Superior temporal gyrus (tissue), 1 donor: ENCODE results near the gene PAQR7.
"Not testable (repeated sequence)": the region's sequence is repeated elsewhere in the genome, so short reads cannot be mapped to it uniquely, and the experiment has no call there.

Source experiments
- DNase-seq: peaks from one replicate; pipeline ENCODE4 v3.0.0-alpha.2; 2016; ENCODE audit errors: extremely low spot score

PAQR7 gene

GRCh38 chr1:25848531-25848930 is 27.0 kb downstream of the PAQR7 start:
- DNase-seq = no peak

- DNase-seq = no peak
Observed at GRCh38 chr1:25847929-25848328, 27.6 kb downstream of the PAQR7 start.

DNA sequence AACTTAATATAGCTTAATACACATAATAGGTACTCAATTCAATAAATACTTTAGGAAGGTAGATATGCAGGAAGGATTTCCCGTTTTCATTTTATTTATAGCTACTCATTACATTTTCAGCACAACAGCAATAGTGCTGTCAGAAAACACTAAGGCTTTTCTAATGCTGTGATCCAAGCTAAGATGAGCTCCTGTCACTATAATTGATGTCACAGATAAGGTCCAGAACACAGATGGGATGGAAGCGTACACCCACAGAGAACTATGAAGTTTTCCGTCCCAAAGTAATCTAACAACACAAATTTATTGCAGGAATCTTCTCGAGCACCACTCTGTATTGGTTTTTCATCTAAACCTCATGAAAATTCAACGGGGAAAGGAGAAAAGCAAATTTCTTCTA is 29.8 kb downstream of the PAQR7 start:
- DNase-seq = no peak

DNA sequence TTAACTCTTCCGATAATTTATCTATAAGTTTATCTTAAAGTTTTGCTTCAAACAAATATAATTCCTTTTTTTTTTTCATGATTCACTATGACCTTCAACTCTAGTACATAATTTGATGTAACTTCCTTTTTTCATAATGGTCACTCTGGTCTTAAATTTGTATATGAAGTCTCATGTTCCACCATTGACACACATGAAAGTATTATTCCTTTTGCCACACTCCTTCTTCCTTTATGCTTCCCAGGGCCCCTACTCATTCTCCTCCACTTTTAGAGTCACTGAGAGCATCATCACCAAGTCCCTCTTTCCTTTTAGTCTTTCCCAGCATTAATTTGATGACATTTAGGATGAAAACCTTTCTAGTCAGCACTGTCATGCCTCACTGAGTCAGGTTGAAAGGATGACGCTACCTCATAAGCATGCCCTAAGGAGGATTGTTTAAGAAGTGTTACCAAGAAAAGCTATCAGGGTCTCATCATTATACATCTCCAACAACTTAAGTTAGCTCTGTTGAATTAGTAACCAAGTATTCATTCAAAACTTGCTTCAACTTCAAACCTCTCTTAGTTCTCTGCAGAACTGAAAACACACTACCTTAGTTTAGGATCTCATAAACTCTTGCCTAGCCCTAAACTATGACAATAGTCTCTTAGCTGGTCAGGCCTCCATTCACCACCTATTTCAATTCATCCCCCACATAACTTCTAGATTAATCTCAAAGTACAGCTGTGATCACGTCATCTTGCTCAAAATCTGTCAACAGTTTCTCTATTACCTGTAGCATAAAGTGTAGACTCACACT is 30.8 kb downstream of the PAQR7 start:
- no peak for DNase-seq

DNA sequence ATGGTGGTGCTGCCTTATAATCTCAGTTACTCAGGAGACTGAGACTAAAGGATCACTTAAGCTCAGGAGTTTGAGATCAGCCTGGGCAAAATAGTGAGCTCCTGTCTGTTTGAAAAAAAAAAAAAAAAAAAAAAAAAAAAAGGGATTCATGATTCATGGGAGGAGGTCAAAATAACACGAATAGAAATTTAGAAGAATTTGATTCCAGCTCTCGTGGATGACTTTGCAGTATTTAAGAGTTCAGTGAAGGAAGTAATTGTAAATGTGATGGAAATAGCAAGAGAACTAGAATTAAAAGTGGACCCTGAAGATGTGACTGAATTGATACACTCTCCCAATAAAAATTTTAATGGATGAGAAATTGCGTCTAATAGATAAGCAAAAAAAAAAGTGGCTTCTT is 32.0 kb downstream of the PAQR7 start:
- DNase-seq = no peak

DNA sequence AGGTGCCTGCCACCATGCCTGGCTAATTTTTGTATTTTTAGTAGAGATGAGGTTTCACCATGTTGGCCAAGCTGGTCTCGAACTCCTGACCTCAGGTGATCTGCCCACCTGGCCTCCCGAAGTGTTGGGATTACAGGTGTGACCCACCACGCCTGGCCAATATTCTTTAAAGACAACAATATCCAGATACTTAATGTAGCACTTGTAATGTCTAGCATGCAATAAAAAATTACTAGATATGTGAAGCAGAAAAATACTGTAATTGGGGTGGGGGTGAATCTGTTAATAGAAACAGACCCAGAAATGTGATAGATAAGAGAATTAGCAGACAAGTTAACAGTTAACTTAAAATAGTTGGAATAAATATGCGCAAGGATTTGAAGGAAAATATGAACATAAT is 35.7 kb downstream of the PAQR7 start:
- DNase-seq = not testable (repeated sequence)

DNA sequence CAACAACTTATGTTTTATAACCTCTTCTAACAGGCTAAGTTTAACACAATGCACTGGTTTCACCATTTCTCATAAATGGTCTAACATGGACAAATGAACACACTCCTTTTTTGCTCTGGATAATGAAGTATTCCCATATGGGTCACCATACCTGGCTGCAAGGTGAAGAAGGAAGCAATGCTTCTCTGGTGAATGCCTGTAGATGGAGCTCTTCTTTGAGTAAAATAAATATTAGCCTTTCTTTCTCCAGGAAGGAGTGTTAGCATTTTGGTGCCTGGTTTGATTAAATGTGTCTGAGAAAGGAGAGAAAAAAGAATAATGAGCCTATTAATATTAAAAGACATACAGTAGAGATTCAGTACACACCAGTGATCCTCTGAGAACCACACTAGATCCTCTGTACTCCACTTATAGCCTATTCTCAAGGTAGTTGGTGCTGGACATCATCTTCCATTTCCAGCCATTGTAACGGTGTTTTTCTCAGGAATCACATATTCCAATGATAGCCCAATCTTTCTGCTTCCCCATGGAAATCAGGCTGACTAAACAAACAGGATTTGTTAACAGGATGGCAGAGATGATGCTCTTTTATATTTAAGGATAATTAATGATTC is 38.1 kb downstream of the PAQR7 start:
- DNase-seq = no peak

DNA sequence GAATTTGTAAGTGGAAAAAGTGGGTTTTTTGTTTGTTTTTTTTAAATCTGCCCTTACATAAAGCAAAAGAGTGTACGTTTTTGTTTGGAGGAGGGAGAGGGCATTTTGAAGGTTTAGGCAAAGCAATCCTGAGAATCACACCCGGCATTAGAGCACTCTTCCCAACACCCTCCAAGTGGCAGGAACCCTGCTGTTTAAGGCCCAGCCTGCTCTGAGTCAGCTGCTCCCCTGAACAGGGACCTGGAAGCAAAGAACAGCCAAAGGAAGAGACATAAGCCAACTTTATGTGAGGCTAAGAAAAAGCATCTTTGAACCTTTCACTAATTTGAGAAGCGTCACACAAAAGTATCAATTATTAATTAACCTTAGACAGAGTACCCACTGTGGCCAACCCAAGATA is 38.8 kb downstream of the PAQR7 start:
- DNase-seq = no peak

DNA sequence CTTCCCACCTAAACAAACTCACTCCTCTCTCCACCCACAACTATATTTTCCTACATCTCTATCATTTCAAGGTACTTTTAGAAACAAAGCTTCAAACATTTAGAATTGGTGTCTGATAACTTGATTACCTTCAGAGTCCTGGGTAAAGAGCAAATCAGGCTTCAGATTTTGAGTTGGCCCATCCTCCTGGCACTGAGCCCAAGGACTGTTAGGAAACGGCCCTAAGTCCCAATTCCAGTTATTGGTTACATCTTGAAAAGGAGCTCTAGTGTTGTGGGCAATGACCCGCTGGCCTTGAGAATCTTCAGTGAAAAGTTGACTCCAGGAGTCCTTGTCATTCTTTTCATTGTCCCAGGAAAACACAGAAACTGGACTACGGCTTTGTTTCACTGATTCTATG is 40.6 kb downstream of the PAQR7 start:
- no peak for DNase-seq

DNA sequence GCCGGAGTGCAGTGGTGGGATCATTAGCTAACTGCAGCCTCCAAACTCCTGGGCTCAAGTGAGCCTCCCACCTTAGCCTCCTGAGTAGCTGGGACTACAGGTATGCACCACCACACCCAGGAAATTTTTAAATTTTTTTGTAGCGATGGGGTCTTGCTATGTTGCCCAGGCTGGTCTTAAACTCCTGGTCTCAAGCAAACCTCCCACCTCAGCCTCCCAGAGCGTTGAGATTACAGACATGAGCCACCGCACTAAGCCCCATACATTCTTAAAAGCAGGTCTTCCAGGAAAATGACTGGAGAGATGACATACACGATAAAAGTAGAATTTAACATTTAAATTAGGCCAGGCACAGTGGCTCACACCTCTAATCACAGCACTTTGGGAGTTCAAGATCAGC is 42.4 kb downstream of the PAQR7 start:
- no peak for DNase-seq

DNA sequence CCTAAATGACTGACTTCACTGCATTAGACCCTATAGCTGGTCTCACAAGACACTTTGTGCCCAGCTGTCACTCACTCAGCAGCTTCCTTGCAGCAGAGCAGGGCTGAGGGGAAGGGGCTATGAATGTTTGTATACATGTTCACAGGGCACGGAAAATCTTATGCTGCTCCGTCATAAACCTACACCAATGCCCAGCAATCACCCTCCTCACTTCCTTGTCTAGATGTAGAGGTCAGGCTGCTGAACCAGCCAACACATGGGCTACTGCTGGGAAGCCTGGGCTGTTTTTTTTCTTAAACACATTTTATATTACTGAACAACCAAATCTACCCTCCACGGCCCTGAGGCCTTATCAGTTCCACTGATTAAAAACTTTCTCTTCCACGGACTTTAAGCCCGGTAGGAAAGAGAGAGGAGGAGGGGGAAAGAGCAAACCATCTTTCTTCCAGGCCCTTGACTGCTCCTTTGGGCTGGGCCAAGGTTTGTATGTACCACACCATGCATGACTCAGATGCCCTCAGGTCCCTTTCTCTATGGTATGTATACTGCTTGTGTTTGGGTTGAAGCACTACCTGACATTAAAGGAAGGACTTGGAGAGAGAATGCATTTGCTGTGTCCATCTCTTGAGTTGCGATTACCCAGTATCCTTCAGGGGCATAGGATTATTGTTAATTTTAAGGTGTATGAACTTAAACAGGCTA is 43.0 kb downstream of the PAQR7 start:
- DNase-seq = no peak

DNA sequence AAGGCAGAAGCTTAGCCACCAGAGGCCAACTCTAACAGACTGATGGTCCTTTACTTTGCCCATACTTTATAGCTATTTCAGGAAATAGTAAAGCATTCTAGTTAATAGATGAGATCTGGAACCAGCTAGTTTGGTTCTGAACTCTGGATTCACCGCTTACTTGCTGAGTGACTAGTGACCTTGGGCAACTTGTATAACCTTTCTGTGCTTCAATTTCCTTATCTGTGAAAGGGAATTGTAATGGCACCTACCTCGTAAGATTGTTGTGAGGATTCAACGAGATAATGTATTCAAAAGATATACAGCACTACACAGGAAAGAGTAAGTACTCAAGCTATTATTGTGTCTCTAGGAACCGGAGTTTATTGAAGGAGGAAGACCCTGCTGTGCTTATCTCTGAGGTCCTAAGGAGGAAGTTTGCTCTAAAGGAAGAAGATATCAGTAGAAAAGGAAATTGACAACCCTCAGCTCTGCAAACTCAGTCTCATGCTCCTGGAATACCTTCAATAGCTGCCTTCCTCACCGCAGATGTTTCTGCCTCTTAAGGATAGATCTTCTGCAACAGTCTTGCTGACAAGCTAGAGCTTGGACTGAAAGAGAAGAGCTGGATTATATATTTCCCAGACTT is 43.8 kb downstream of the PAQR7 start:
- DNase-seq = no peak

- no peak for DNase-seq
Observed at GRCh38 chr1:25829046-25829445, 46.5 kb downstream of the PAQR7 start.

GRCh38 chr1:25828491-25828890 is 47.0 kb downstream of the PAQR7 start:
- no peak for DNase-seq

GRCh38 chr1:25826571-25826970 is 48.9 kb downstream of the PAQR7 start:
- no peak for DNase-seq

DNA sequence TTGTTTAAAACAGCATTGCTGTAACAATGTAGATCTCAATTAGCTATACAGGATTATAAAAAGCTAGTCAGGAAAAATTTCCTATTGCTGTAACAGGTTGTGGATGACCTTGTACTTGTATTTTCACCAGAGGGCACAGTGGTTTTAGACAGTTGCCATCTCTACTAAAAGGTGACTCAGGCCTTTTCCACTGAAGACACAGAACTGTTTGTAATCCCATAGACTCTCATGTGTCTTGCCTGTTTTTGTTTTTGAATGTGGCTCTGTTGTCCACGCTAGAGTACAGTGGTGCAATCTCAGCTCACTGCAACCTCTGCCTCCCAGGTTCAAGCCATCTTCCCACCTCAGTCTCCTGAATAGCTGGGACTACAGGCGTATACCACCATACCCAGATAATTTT is 49.9 kb downstream of the PAQR7 start:
- DNase-seq = no peak

DNA sequence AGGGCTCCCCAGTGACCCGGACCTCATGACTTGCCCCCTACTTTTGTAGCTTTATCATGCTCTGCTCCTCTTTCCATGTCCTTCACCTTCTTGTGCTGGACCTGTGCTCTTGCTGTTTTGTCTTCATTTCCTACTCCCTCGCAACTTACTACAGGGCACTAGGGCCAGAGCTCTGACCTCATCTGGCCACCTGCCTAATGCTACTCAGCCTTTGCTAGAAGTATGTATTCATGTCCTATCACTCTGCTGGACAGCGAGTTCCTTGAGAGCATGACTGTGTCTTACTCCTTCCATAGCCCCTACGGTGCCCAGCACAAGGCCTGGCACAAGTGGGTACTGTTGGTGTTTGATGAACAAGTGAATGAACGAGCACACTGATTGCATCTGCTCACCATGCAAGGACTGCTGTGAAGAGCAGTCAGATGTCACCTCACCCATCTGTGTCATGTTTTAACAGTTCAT is 53.8 kb downstream of the PAQR7 start:
- DNase-seq = no peak

DNA sequence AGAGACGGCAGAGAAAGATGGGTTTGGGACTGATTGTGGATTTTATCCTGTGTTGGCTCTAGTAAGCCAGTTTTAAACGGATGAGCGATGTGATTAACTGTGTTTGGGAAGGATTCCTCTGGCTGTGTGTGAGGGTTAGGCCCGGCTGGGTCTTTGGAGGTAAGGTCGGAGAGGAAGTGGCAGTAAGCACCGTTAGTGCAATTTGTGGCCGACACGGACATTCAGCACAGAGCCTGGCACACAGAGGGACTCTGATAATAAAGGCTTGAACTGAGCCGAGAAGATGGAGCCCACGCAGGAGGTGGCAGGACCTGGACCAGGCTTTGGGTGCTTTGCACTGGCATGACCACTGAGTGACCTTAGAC is 54.4 kb downstream of the PAQR7 start:
- DNase-seq = no peak

DNA sequence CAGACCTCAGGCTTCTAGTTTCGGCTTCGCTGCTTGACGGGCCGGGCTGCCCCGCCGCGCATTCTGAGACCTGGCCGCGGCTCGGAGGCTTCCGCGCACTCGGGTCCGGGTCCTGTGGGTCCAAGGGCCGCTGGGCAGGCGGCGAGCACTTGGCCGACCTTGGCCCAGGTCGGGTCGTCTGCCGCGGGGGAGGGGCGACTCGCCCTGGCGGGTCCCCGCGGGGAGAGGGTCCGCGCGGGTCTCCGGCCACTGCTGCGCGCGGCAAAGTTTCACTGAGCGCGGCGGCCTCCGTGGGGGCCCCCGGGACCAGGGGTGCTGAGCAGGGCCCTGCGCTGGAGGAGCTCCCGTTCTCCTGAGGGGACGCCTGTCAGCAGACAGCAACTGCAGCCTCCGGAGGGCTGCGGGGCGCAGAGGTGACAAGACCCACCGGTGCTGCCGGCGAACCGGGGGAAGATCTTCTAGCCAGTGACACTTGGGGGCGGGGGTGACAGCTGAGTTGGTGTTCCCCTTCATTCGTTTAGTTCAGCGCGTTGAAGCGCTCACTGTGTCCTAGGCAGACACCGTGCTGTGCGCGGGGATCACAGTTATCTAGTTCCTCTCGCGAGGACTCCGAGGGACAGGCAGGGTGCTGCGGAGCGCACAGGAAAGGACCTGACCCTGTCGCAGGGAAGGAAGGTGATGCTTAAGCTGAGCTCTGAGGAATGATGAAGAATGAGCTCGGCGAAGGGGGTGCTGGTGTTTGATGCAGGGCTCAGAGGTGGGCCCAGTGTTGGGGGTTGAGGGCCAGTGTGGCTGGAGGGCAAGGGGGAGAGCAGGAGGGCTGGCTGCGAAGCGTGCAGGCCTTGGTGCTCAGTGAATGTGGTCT is 55.0 kb downstream of the PAQR7 start:
- no peak for DNase-seq

DNA sequence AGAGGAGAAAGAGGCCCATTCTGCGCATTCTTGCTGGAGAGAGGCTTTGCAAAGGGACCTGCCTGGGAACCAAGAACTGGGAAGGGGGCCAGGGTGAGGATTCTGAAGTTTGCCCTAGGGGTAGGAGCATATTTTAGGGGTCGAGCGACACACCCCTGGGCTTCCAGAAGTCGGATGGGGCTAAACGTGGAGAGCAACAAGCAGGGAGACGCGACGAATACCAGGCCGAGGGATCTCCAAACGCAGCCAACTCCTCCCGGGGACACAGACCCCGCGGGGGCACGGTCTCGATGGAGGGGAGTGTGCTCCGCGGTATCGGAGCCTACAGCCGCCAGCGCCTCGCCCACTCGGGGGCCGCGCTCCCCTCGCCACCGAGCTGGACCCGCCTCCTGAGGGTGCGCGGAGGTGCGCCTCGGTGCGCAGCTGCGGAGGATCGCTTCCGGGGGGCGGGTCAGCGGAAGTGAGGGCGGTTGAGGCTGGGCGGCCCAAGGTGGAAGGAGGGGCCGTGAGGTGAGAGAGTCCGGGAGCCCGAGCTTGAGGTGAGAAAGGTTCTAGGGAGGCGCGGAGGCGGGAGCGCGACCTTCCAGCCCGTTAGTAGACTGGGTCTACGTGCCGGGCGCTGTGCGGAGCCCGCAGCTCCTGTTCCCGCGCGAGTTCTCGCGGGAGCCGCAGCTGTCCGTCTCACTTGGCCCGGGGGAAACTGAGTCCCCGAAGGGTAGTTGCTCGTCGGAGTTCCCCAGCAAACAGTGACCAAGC is 55.8 kb downstream of the PAQR7 start, which contains the start of gene MTFR1L:
MTFR1L (plus strand) TSS at position 464 of the 756 bp plus-strand sequence. CDS start 3,151 bp downstream, outside the sequence.
- DNase-seq = peak; percentile 85

DNA sequence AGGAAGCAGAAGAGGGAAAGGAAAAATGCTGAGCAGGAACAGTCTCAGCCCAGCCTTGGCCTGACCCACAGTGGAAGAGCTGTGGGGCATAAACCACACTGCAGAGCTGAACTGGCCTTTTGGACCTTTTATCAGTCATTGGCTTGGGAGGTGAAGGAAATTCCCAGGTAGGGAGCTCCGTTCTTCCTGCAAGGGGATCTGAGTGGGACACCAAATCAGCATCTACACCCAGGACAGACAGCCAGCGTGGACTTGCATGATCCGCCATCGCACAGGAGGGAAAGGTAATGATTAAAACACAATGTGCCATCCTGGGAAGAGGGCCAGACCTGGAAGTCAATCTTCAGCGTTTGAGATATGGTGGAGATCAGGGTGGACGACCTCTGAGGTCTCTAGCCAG is 56.9 kb downstream of the PAQR7 start:
- no peak for DNase-seq
